Measurements from ENCODE around the gene DYRK3. TPM values are rescaled to one million over a fixed set of nuclear protein-coding genes. Genes with fewer than 3 reads are reported as not detected.

DYRK3 gene
- total and polyA plus RNA-seq, 9 of the 15 experiments (the other 6 are each of a cell fraction or from before 2014, with no cell fraction given): 4.5 to 33.7 (median 25.7) TPM

DNA sequence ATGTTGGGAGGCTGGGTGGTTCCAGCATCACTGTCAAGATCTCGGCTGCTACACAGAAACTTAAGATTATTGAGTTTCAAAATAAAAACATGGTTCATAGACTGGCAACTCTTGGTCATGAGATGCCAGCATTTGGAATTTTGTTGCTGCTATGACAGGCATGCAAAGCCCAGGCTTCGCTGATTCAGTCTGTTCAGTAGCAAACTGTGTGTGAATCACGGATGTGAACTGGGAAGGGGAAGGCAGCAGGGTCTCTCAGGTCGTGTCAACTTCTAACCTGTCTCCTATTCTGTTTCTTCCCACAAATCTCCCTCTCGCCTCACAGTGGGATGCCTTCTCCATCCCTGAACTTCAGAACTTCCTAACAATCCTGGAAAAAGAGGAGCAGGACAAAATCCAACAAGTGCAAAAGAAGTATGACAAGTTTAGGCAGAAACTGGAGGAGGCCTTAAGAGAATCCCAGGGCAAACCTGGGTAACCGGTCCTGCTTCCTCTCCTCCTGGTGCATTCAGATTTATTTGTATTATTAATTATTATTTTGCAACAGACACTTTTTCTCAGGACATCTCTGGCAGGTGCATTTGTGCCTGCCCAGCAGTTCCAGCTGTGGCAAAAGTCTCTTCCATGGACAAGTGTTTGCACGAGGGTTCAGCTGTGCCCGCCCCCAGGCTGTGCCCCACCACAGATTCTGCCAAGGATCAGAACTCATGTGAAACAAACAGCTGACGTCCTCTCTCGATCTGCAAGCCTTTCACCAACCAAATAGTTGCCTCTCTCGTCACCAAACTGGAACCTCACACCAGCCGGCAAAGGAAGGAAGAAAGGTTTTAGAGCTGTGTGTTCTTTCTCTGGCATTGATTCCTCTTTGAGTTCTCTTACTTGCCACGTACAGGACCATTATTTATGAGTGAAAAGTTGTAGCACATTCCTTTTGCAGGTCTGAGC lies 48.6 kb upstream of the DYRK3 start (continued):
- TF ChIP-seq, protein P1, sequence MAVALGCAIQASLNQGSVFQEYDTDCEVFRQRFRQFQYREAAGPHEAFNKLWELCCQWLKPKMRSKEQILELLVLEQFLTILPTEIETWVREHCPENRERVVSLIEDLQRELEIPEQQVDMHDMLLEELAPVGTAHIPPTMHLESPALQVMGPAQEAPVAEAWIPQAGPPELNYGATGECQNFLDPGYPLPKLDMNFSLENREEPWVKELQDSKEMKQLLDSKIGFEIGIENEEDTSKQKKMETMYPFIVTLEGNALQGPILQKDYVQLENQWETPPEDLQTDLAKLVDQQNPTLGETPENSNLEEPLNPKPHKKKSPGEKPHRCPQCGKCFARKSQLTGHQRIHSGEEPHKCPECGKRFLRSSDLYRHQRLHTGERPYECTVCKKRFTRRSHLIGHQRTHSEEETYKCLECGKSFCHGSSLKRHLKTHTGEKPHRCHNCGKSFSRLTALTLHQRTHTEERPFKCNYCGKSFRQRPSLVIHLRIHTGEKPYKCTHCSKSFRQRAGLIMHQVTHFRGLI (CRISPR knock-in tag; IDR thresholded peaks at IDR 0.05): no peak
- TF ChIP-seq HNRNPLL (IDR thresholded peaks at IDR 0.05; ENCODE audit: low read depth, low read length, poor library complexity, severe bottlenecking) (no peak), TCF7 (IDR thresholded peaks at IDR 0.05; ENCODE audit: borderline replicate concordance) (no peak), TBP (optimal IDR thresholded peaks at IDR 0.05; ENCODE audit: low read depth, low read length) (no peak)

DNA sequence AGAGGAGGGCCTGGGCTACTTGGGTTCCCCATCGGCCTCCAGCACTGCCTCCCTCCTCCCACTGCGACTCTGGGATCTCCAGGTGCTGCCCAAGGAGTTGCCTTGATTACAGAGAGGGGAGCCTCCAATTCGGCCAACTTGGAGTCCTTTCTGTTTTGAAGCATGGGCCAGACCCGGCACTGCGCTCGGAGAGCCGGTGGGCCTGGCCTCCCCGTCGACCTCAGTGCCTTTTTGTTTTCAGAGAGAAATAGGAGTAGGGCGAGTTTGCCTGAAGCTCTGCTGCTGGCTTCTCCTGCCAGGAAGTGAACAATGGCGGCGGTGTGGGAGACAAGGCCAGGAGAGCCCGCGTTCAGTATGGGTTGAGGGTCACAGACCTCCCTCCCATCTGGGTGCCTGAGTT lies 47.4 kb upstream of the DYRK3 start:
- BruUV-seq (replicated peaks): no TSS peak
- no peak for TF ChIP-seq KAT8 (IDR thresholded peaks at IDR 0.05; ENCODE audit: low read depth)
- TF ChIP-seq CHD1 (IDR thresholded peaks at IDR 0.05; ENCODE audit: low read length): no peak
- TF ChIP-seq, protein P2, sequence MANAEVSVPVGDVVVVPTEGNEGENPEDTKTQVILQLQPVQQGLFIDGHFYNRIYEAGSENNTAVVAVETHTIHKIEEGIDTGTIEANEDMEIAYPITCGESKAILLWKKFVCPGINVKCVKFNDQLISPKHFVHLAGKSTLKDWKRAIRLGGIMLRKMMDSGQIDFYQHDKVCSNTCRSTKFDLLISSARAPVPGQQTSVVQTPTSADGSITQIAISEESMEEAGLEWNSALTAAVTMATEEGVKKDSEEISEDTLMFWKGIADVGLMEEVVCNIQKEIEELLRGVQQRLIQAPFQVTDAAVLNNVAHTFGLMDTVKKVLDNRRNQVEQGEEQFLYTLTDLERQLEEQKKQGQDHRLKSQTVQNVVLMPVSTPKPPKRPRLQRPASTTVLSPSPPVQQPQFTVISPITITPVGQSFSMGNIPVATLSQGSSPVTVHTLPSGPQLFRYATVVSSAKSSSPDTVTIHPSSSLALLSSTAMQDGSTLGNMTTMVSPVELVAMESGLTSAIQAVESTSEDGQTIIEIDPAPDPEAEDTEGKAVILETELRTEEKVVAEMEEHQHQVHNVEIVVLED (CRISPR knock-in tag; IDR thresholded peaks at IDR 0.05): no peak
- TF ChIP-seq, protein P3, sequence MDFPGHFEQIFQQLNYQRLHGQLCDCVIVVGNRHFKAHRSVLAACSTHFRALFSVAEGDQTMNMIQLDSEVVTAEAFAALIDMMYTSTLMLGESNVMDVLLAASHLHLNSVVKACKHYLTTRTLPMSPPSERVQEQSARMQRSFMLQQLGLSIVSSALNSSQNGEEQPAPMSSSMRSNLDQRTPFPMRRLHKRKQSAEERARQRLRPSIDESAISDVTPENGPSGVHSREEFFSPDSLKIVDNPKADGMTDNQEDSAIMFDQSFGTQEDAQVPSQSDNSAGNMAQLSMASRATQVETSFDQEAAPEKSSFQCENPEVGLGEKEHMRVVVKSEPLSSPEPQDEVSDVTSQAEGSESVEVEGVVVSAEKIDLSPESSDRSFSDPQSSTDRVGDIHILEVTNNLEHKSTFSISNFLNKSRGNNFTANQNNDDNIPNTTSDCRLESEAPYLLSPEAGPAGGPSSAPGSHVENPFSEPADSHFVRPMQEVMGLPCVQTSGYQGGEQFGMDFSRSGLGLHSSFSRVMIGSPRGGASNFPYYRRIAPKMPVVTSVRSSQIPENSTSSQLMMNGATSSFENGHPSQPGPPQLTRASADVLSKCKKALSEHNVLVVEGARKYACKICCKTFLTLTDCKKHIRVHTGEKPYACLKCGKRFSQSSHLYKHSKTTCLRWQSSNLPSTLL (IDR thresholded peaks at IDR 0.05): no peak
- TF ChIP-seq KAT7 (CRISPR knock-in tag; IDR thresholded peaks at IDR 0.05; ENCODE audit: borderline replicate concordance): no peak
- no peak for TF ChIP-seq MTA1 (IDR thresholded peaks at IDR 0.05; ENCODE audit: borderline replicate concordance)
- no peak for TF ChIP-seq MEIS2 (IDR thresholded peaks at IDR 0.05; ENCODE audit: partially characterized antibody)

More for the DNA sequence above, 47.4 kb upstream of the DYRK3 start:
- Histone ChIP-seq H3K27me3 (ENCODE audit: control insufficient read depth in 2 of 2, insufficient read depth in 2 of 2, low read length in 2 of 2) (no peaks in the 10 kb centered on the region), H3K9ac (ENCODE audit: insufficient read depth in 1 of 2, low read depth in 2 of 2, low read length in 2 of 2) (no peak overlapping the region; a peak in 1 of 4 replicates), H3K4me2 (ENCODE audit: insufficient read depth, low read length) (no peak overlapping the region), H3K9me3 (replicated peaks; ENCODE audit: control insufficient read depth, insufficient read depth, low read depth, low read length) (no peaks in the 10 kb centered on the region), H4K20me1 (replicated peaks; ENCODE audit: control insufficient read depth, insufficient read depth, low read length) (peaks cover 3% of the 10 kb centered on the region; the same call in 1 of the 2 replicates), H3K4me3 (no peak overlapping the region), H2AFZ (ENCODE audit: low read depth, low read length) (no peak overlapping the region), H3K36me3 (ENCODE audit: control insufficient read depth, insufficient read depth, low read length) (peaks cover 96% of the 10 kb centered on the region), H3K9me1 (ENCODE audit: control insufficient read depth, insufficient read depth, low read length) (no peaks in the 10 kb centered on the region), H3K4me1 (replicated peaks in 1 of 2; ENCODE audit: control insufficient read depth in 2 of 2, insufficient read depth in 2 of 2, low read length in 2 of 2) (peaks cover 5 to 16% of the 10 kb centered on the region in 2 experiments; a peak in 4 of 5 replicates), H3K27ac (ENCODE audit: extremely low read depth, low read depth, low read length) (no peak overlapping the region), H3K79me2 (ENCODE audit: control insufficient read depth, insufficient read depth, low read length) (no peaks in the 10 kb centered on the region)
- 85% methylated on average over 14 of the region's 14 CpGs for WGBS (ENCODE audit: insufficient coverage, low coverage, missing lambda C conversion rate)
- CTCF ChIA-PET (ENCODE audit: low intra/inter-chr PET ratio): no interaction called here
- in situ Hi-C loops (cut with MboI) (loop anchor here (25.0 kb wide), 1 partner anchor 426 kb away; no protein-coding TSS in a partner anchor), intact Hi-C loops (cut with micrococcal nuclease) (no loop called here)
- no peak for DNase-seq (ENCODE audit: extremely low read depth in 1 of 4, low spot score in 3 of 4)
- no peak for FAIRE-seq
- no peak for ATAC-seq
- POLR2A ChIA-PET: interaction anchor here (0.6 to 1.0 kb wide), 5 partner anchors 37 to 280 kb away, joined by 3 to 4 read pairs (median 3); no protein-coding TSS in a partner anchor
